Stomach (tissue), 4 donors: ENCODE measurements around the gene ELMO1.

Source experiments
- CTCF ChIP-seq, 7 experiments: fragments of 450-650 bp in 4 of 7; fragments of 200-600 bp in 3 of 7; sonication (generic) in 3 of 7; IDR thresholded peaks; one replicate each; pipeline ENCODE4 v1.5.1; 2016 to 2019; ENCODE audit warnings: antibody characterized with exemption in 7 of 7, control low read depth in 2 of 7, mild to moderate bottlenecking in 1 of 7
- EP300 ChIP-seq: sonication (generic); formaldehyde crosslinking; IDR thresholded peaks from one replicate; pipeline ENCODE4 v1.6.1; 2017; ENCODE audit warnings: antibody characterized with exemption
- POLR2A ChIP-seq, 4 donors: fragments of 450-650 bp; IDR thresholded peaks; one replicate each; pipeline ENCODE4 v1.6.1; 2016; ENCODE audit warnings: antibody characterized with exemption in 4 of 4, control low read depth in 2 of 4, mild to moderate bottlenecking in 1 of 4, moderate library complexity in 1 of 4

DNA sequence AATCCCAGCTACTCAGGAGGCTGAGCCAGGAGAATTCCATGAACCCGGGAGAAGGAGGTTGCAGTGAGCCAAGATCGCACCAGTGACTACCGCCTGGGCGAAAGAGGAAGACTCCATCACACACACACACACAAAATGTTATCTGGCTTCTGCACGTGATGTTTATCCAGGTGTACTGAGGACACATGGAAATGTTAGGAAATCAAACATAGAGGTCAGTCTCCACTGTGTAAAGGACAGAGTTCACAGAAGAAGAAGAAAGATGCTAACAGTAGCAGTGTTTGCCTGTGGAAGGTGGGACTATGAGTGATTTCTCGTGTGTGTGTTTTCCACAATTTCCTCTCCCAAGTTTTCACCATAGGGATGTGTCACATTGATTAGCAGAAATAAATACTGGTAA, 256.9 kb downstream of the ELMO1 start:
- TF ChIP-seq POLR2A (IDR thresholded peaks at IDR 0.05), result no peak
- no peak for TF ChIP-seq CTCF (IDR thresholded peaks at IDR 0.05)
- no peak for TF ChIP-seq EP300
